WTC11 (cell line): ENCODE data around the gene IQSEC1. TPM values are rescaled to one million over a fixed set of nuclear protein-coding genes. Genes with fewer than 3 reads are reported as not detected.

Experiments
- ATAC-seq: fragments of 200-7000 bp; cut with Tn5 transposase; 2 replicates; pipeline ENCODE4 v1.10.0; 2021; ENCODE audit warnings: mild to moderate bottlenecking, moderate library complexity
- CTCF ChIA-PET: fragments of 300-600 bp; sonication (Branson Sonifier 250); formaldehyde crosslinking; loops from one replicate; lab custom pipeline; 2021; ENCODE audit warnings: antibody characterized with exemption; lab: Charles Lee
- POLR2A ChIA-PET: fragments of 350-600 bp; sonication (Branson Sonifier 250); formaldehyde crosslinking; loops from one replicate; lab custom pipeline; 2021; ENCODE audit warnings: antibody characterized with exemption; lab: Charles Lee
- DNase-seq: peaks from one replicate; pipeline ENCODE4 v3.0.0; 2021; ENCODE audit warnings: low spot score
- H3K27ac Mint-ChIP-seq: 2 replicates; pipeline ENCODE4 v1.8.0; 2021; ENCODE audit warnings: mixed read lengths
- H3K27me3 Mint-ChIP-seq: 2 replicates; pipeline ENCODE4 v1.8.0; 2021; ENCODE audit warnings: low read depth, mild to moderate bottlenecking, moderate library complexity, mixed read lengths
- H3K36me3 Mint-ChIP-seq: 2 replicates; pipeline ENCODE4 v1.8.0; 2021; ENCODE audit warnings: mixed read lengths
- H3K4me1 Mint-ChIP-seq: 2 replicates; pipeline ENCODE4 v1.8.0; 2022; ENCODE audit warnings: mixed read lengths
- H3K4me3 Mint-ChIP-seq: 2 replicates; pipeline ENCODE4 v1.8.0; 2021; ENCODE audit warnings: mild to moderate bottlenecking, moderate library complexity, mixed read lengths
- H3K9me3 Mint-ChIP-seq: 2 replicates; pipeline ENCODE4 v1.8.0; 2021; ENCODE audit warnings: mixed read lengths
- ARID4B ChIP-seq: sonication (generic); formaldehyde crosslinking; IDR thresholded peaks from 2 replicates; pipeline ENCODE4 v1.8.0; 2023; ENCODE audit warnings: missing genetic modification reagents, mild to moderate bottlenecking, borderline replicate concordance
- ATF3 ChIP-seq: sonication (generic); formaldehyde crosslinking; conservative IDR thresholded peaks from 2 replicates; pipeline ENCODE4 v1.8.1; 2022; ENCODE audit warnings: mild to moderate bottlenecking, missing genetic modification reagents
- ATF6 ChIP-seq: sonication (generic); formaldehyde crosslinking; IDR thresholded peaks from 2 replicates; pipeline ENCODE4 v1.8.1; 2023; ENCODE audit warnings: mild to moderate bottlenecking, missing genetic modification reagents
- CBFB ChIP-seq: sonication (generic); formaldehyde crosslinking; IDR thresholded peaks from 2 replicates; pipeline ENCODE4 v1.8.1; 2022; ENCODE audit warnings: mild to moderate bottlenecking, low read depth, missing genetic modification reagents
- MLX ChIP-seq: sonication (generic); formaldehyde crosslinking; IDR thresholded peaks from 2 replicates; pipeline ENCODE4 v1.8.1; 2023; ENCODE audit warnings: mild to moderate bottlenecking, missing genetic modification reagents, moderate library complexity
- NFATC4 ChIP-seq: fragments of 250-450 bp; sonication (Bioruptor Pico); IDR thresholded peaks from 2 replicates; pipeline ENCODE4 v1.9.0; 2021; ENCODE audit warnings: mild to moderate bottlenecking
- NR1H2 ChIP-seq: sonication (generic); formaldehyde crosslinking; IDR thresholded peaks from 2 replicates; pipeline ENCODE4 v1.9.0; 2021; ENCODE audit warnings: mild to moderate bottlenecking, moderate library complexity, missing genetic modification reagents
- NR3C1 ChIP-seq: sonication (generic); formaldehyde crosslinking; conservative IDR thresholded peaks from 2 replicates; pipeline ENCODE4 v1.8.1; 2023; ENCODE audit warnings: low read depth, mild to moderate bottlenecking, missing genetic modification reagents
- TCF7 ChIP-seq: sonication (generic); formaldehyde crosslinking; IDR thresholded peaks from 2 replicates; pipeline ENCODE4 v1.8.0; 2022; ENCODE audit warnings: mild to moderate bottlenecking, low read depth, missing genetic modification reagents, moderate library complexity
- TEAD1 ChIP-seq: sonication (generic); formaldehyde crosslinking; IDR thresholded peaks from 2 replicates; pipeline ENCODE4 v1.8.0; 2022; ENCODE audit warnings: mild to moderate bottlenecking, missing genetic modification reagents
- TP53 ChIP-seq: sonication (generic); formaldehyde crosslinking; IDR thresholded peaks from 2 replicates; pipeline ENCODE4 v1.8.1; 2023; ENCODE audit warnings: mild to moderate bottlenecking, missing genetic modification reagents
- USF2 ChIP-seq: sonication (generic); formaldehyde crosslinking; IDR thresholded peaks from 2 replicates; pipeline ENCODE4 v1.8.1; 2023; ENCODE audit warnings: mild to moderate bottlenecking, missing genetic modification reagents, moderate library complexity
- ZNF317 ChIP-seq: sonication (generic); formaldehyde crosslinking; IDR thresholded peaks from 2 replicates; pipeline ENCODE4 v1.8.1; 2023; ENCODE audit warnings: low read depth, mild to moderate bottlenecking, moderate library complexity, missing genetic modification reagents, borderline replicate concordance
- ZNF416 ChIP-seq: fragments of 250-450 bp; sonication (Bioruptor Pico); IDR thresholded peaks from 2 replicates; pipeline ENCODE4 v1.9.0; 2021; ENCODE audit warnings: mild to moderate bottlenecking, inconsistent platforms
- ZNF425 ChIP-seq: fragments of 250-450 bp; sonication (Bioruptor Pico); conservative IDR thresholded peaks from 2 replicates; pipeline ENCODE4 v1.9.0; 2021; ENCODE audit warnings: mild to moderate bottlenecking
- ZSCAN18 ChIP-seq: fragments of 250-450 bp; sonication (Bioruptor Pico); IDR thresholded peaks from 2 replicates; pipeline ENCODE4 v2.1.2; 2022; ENCODE audit warnings: mild to moderate bottlenecking, moderate library complexity
- total RNA-seq: library from RNA; stranded (reverse); gene quantifications from 3 replicates; pipeline ENCODE4 v1.2.3, GENCODE V29; 2021

The IQSEC1 gene
- total RNA-seq, 1 experiment from 2014 or later, result 35.0 TPM

GRCh38 chr3:13063225-13063624, 10.0 kb downstream of the IQSEC1 start:
- Mint-ChIP-seq H3K27me3 (no peaks in the 10 kb centered on the region), H3K4me1 (no peaks in the 10 kb centered on the region), H3K36me3 (no peaks in the 10 kb centered on the region), H3K4me3 (no peak overlapping the region), H3K27ac (peak overlapping the region; percentile 78; the same call in 1 of the 2 replicates)
- no peak for DNase-seq
- ChIA-PET POLR2A (no interaction called here), CTCF (interaction anchor here (1.1 kb wide), 1 partner anchor 29 kb away, joined by 3 read pairs; no protein-coding TSS in a partner anchor)
- no peak for TF ChIP-seq TEAD1 (CRISPR knock-in tag)
- TF ChIP-seq NR1H2 (CRISPR knock-in tag), result no peak
- TF ChIP-seq ZSCAN18 (CRISPR knock-in tag), result no peak
- TF ChIP-seq MLX, result no peak
- no peak for TF ChIP-seq ZNF317 (CRISPR knock-in tag)
- TF ChIP-seq ATF3 (CRISPR knock-in tag), result no peak
- TF ChIP-seq ZNF425 (CRISPR knock-in tag), result no peak
- TF ChIP-seq NR3C1 (CRISPR knock-in tag), result no peak
- TF ChIP-seq USF2 (CRISPR knock-in tag), result no peak
- TF ChIP-seq, all 79 proteins: peak for 0
- ATAC-seq, result no peak
- H3K9me3 Mint-ChIP-seq, result no peaks in the 10 kb centered on the region

GRCh38 chr3:13062647-13063046, 10.6 kb downstream of the IQSEC1 start:
- TF ChIP-seq CBFB (CRISPR knock-in tag), result no peak
- TF ChIP-seq, all 79 proteins: peak for 0
- Mint-ChIP-seq H3K4me3 (no peak overlapping the region), H3K27ac (no peak overlapping the region), H3K36me3 (no peaks in the 10 kb centered on the region), H3K27me3 (no peaks in the 10 kb centered on the region), H3K9me3 (no peaks in the 10 kb centered on the region), H3K4me1 (0 out of 2 replicates have a peak, but pooled peaks cover 3% of the 10 kb centered on the region)
- DNase-seq, result no peak
- POLR2A ChIA-PET, result no interaction called here
- no peak for ATAC-seq
- CTCF ChIA-PET, result no interaction called here

GRCh38 chr3:13060341-13060910, 12.8 kb downstream of the IQSEC1 start:
- H3K27ac Mint-ChIP-seq, result no peak overlapping the region
- H3K4me1 Mint-ChIP-seq, result 0 out of 2 replicates have a peak, but pooled peaks cover 4% of the 10 kb centered on the region
- no peak for TF ChIP-seq TCF7
- TF ChIP-seq ZSCAN18 (CRISPR knock-in tag), result no peak
- no peak for TF ChIP-seq ATF6 (CRISPR knock-in tag)
- no peak for TF ChIP-seq TP53
- no peak for TF ChIP-seq ZNF416
- TF ChIP-seq NFATC4 (CRISPR knock-in tag), result no peak
- no peak for TF ChIP-seq ARID4B (CRISPR knock-in tag)
- no peak for ATAC-seq
- no peaks in the 10 kb centered on the region for H3K36me3 Mint-ChIP-seq
- no peaks in the 10 kb centered on the region for H3K27me3 Mint-ChIP-seq
- ChIA-PET CTCF (no interaction called here), POLR2A (no interaction called here)
- H3K9me3 Mint-ChIP-seq, result no peaks in the 10 kb centered on the region
- no peak for DNase-seq
- H3K4me3 Mint-ChIP-seq, result no peak overlapping the region
